LNCaP clone FGC (cell line): ENCODE results near the gene TFCP2.

Source experiments
- DNase-seq: peaks from one replicate; pipeline ENCODE4 v3.0.0-alpha.2; 2011; ENCODE audit warnings: low read depth
- H3K4me3 ChIP-seq: 2 replicates; pipeline ENCODE4 v1.5.1; 2011; ENCODE audit warnings: mild to moderate bottlenecking, low read depth, low read length, control low read depth
- CTCF ChIP-seq: IDR thresholded peaks from 2 replicates; pipeline ENCODE4 v1.5.1; 2012; ENCODE audit warnings: mild to moderate bottlenecking; ENCODE audit not compliant: control insufficient read depth, insufficient read depth; ENCODE audit errors: extremely low read depth

The TFCP2 gene

GRCh38 chr12:51131745-51132521, 41.0 kb downstream of the TFCP2 start:
- no peak for DNase-seq
- H3K4me3 ChIP-seq = no peak overlapping the region
- no peak for TF ChIP-seq CTCF

GRCh38 chr12:51128919-51129318, 44.0 kb downstream of the TFCP2 start:
- TF ChIP-seq CTCF = no peak
- no peak overlapping the region for H3K4me3 ChIP-seq
- DNase-seq = no peak

GRCh38 chr12:51127050-51127729, 45.7 kb downstream of the TFCP2 start:
- no peak overlapping the region for H3K4me3 ChIP-seq
- no peak for TF ChIP-seq CTCF
- DNase-seq = no peak

DNA sequence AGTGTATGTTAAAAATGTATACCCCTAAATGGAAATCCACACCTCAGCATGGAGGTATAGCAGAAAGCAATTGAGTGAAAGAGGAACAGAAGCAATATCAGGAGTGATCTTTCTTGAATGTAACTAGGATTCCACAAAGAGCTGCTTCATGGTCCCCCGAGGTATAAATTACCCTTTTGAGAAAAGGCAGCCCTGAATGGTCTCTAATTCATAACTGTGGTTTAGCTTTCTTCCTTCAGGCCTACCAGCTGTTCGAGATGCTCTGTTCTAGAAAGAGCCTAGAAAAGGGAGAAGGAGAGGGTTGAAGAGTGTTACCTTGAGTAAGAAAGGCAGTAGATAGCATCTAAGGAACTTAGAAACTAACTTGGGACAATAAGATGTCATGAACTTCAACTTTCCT, 46.6 kb downstream of the TFCP2 start:
- no peak for TF ChIP-seq CTCF
- no peak overlapping the region for H3K4me3 ChIP-seq
- DNase-seq = no peak

DNA sequence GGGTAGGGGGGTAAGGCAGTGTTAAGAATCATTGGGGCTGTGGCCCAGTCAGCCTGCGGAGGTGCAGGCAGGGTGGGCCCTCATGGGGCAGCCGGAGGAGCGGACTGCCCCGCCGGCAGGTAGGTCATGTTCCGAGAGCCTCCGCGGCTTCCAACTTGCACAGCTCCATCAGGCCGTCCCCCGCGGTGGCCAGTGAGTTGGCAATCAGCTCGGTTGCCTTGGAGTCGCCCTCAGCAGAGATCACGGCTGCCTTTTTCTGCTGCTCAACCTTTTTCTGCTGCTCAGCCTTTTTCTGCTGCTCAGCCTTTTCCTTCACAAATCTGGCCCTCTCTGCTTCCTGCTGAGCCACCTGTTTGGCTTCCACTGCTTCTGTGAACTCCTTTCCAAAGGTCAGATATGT, 48.4 kb downstream of the TFCP2 start:
- no peak for TF ChIP-seq CTCF
- no peak for DNase-seq
- no peak overlapping the region for H3K4me3 ChIP-seq

GRCh38 chr12:51122844-51123243, 50.1 kb downstream of the TFCP2 start:
- H3K4me3 ChIP-seq = no peak overlapping the region
- no peak for TF ChIP-seq CTCF
- DNase-seq = no peak
